Right lobe of liver (tissue), 6 donors: Measurements from ENCODE around the gene INTS12. TPM values are rescaled to one million over a fixed set of nuclear protein-coding genes. Genes with fewer than 3 reads are reported as not detected.

Experiments
- ATAC-seq, 4 donors: fragments of 200-7000 bp; cut with Tn5 transposase; one replicate each; pipeline ENCODE4 v1.9.1; 2020; ENCODE audit warnings: mild to moderate bottlenecking in 4 of 4, moderate library complexity in 4 of 4
- DNase-seq, 3 donors: peaks; one replicate each; pipeline ENCODE4 v3.0.0-alpha.2; 2020
- H3K27ac ChIP-seq, 3 donors: fragments of 200-600 bp; one replicate each; pipeline ENCODE4 v1.8.0; 2022
- H3K27me3 ChIP-seq, 2 donors: fragments of 200-600 bp; one replicate each; pipeline ENCODE4 v1.8.0; 2022
- H3K36me3 ChIP-seq, 4 donors: fragments of 200-600 bp; sonication (generic) in 1 of 4; one replicate each; pipeline versions ENCODE4 v1.5.1 to v1.8.0; 2017 to 2022; ENCODE audit warnings: control low read depth in 1 of 4
- H3K4me1 ChIP-seq, 4 donors: fragments of 200-600 bp; sonication (generic) in 1 of 4; one replicate each; pipeline versions ENCODE4 v1.5.1 to v1.8.0; 2017 to 2022; ENCODE audit warnings: control low read depth in 1 of 4
- H3K4me3 ChIP-seq, 3 donors: fragments of 200-600 bp; one replicate each; pipeline ENCODE4 v1.8.0; 2022
- H3K9me3 ChIP-seq, 4 donors: fragments of 200-600 bp; sonication (generic) in 1 of 4; one replicate each; pipeline versions ENCODE4 v1.5.1 to v1.8.0; 2017 to 2022; ENCODE audit warnings: control low read depth in 1 of 4
- CTCF ChIP-seq, 4 donors: fragments of 200-600 bp in 3 of 4; fragments of 450-650 bp in 1 of 4; IDR thresholded peaks; one replicate each; pipeline versions ENCODE4 v1.5.1 to v1.8.0; 2016 to 2022; ENCODE audit warnings: antibody characterized with exemption in 4 of 4, mild to moderate bottlenecking in 2 of 4
- POLR2A ChIP-seq: fragments of 450-650 bp; IDR thresholded peaks from one replicate; pipeline ENCODE4 v1.6.1; 2017; ENCODE audit warnings: antibody characterized with exemption, mild to moderate bottlenecking
- WGBS: methylation state at CpG from one replicate; pipeline ENCODE4 v1.1.6; 2018; ENCODE audit warnings: low coverage, low lambda C conversion rate; ENCODE audit not compliant: insufficient coverage; ENCODE audit errors: missing lambda C conversion rate; 5-methylcytosine and 5-hydroxymethylcytosine counted together
- intact Hi-C, 2 donors: fragments of 100-400 bp; cut with DNase I; formaldehyde crosslinking; loops; one replicate each; pipeline versions ENCODE4 v1.11.2 to v1.14.1; 2022
- total RNA-seq, 6 experiments: library from RNA; depleted of rRNA in 2 of 6; stranded (reverse); fragments of >200 nt in 2 of 6; fragmentation: NEBNext Ultra II Directional in 3 of 6; extraction: Animal tissue kit (Norgen Biotek cat#: 25700) in 3 of 6; gene quantifications; one replicate each; pipeline versions ENCODE4 v1.1.0 to v1.2.4, GENCODE V29; 2016 to 2023
- donor health status: DM: no; HTN: yes; CAD: no.
- donor health status: DM: no; HTN: no; CAD: no.
- donor health status: DM: no; HTN: no; CAD: no.
- donor health status: DM: no; HTN: yes; CAD: no.
- donor health status: DM: no; HTN: yes; CAD: no.

Gene INTS12
- total RNA-seq, 6 experiments from 2014 or later, result 9.3 to 19.0 (median 12.5) TPM

- ATAC-seq, result no peak
- no peak overlapping the region for H3K27ac ChIP-seq
- 76% methylated on average over 2 of the region's 2 CpGs for WGBS
These were observed 30.8 kb downstream of the INTS12 start for GRCh38 chr4:105677709-105678108.

GRCh38 chr4:105674011-105674410, 34.5 kb downstream of the INTS12 start:
- WGBS, result 64% methylated on average over 1 of the region's 1 CpG
- intact Hi-C loops, result no loop called here
- no peak for TF ChIP-seq POLR2A
- TF ChIP-seq CTCF (IDR thresholded peaks at IDR 0.05), result no peak
- DNase-seq (no peak), ATAC-seq (no peak)
- no peaks in the 10 kb centered on the region for H3K27me3 ChIP-seq
- H3K36me3 ChIP-seq, result no peaks in the 10 kb centered on the region
- no peaks in the 10 kb centered on the region for H3K9me3 ChIP-seq
- no peak overlapping the region for H3K27ac ChIP-seq
- H3K4me1 ChIP-seq, result no peaks in the 10 kb centered on the region
- no peak overlapping the region for H3K4me3 ChIP-seq

More at GRCh38 chr4:105677709-105678108, 30.8 kb downstream of the INTS12 start:
- DNase-seq, result no peak
- Histone ChIP-seq H3K9me3 (no peaks in the 10 kb centered on the region), H3K4me3 (no peak overlapping the region), H3K36me3 (peaks cover 0 to 7% (median 3%) of the 10 kb centered on the region in 4 donors), H3K27me3 (no peaks in the 10 kb centered on the region), H3K4me1 (peaks cover 0 to 5% (median 2%) of the 10 kb centered on the region in 4 donors)
- no peak for TF ChIP-seq CTCF (IDR thresholded peaks at IDR 0.05)
- no peak for TF ChIP-seq POLR2A
- intact Hi-C loops, result no loop called here

GRCh38 chr4:105671301-105671700, 37.2 kb downstream of the INTS12 start:
- Histone ChIP-seq H3K27ac (no peak overlapping the region), H3K27me3 (no peaks in the 10 kb centered on the region), H3K4me3 (no peak overlapping the region), H3K4me1 (no peaks in the 10 kb centered on the region), H3K9me3 (no peaks in the 10 kb centered on the region), H3K36me3 (no peaks in the 10 kb centered on the region)
- ATAC-seq, result no peak
- intact Hi-C loops, result no loop called here
- WGBS, result 65% methylated on average over 2 of the region's 2 CpGs
- no peak for DNase-seq
- TF ChIP-seq POLR2A (no peak), CTCF (IDR thresholded peaks at IDR 0.05) (no peak)

GRCh38 chr4:105670684-105671083, 37.8 kb downstream of the INTS12 start:
- intact Hi-C loops, result no loop called here
- no peak overlapping the region for H3K27ac ChIP-seq

More at GRCh38 chr4:105670684-105671083, 37.8 kb downstream of the INTS12 start:
- Histone ChIP-seq H3K36me3 (no peaks in the 10 kb centered on the region), H3K9me3 (no peaks in the 10 kb centered on the region), H3K4me3 (no peak overlapping the region), H3K27me3 (no peaks in the 10 kb centered on the region), H3K4me1 (no peaks in the 10 kb centered on the region)
- DNase-seq (no peak), ATAC-seq (peak; percentile 43 to 79 (median 73))
- TF ChIP-seq CTCF (IDR thresholded peaks at IDR 0.05) (no peak), POLR2A (no peak)
